Measurements from ENCODE around the gene TIAM1.

TIAM1 gene

DNA sequence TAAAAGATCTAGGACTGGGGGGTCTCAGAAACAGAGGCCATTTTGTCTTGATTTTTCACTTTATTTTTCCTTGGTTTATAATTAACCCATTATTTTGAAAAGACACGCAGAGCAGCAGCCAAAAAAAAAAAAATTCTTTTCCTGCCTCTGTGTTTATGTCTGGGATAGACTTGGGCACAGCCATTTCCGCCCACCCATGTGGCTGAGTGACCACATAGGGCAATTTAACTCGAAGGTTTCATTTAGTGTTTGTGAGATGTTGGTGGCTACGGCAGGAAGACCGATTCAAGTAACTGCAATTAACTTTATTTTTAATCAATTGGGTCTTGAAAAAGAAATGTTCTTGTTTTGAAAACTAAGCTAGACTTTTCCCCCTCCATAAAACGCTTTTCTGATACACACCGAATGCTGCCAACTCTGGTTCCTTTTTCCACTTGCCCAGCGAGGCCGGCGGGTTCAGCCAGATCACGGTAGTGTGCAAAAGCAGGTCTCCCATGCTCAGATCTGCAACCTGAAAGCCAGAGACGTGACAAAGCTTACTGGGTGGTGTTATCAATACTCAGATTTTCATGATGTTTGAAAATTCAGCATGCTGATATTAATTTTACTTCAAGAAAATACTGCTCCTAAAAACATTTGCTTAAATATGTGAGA is 208.4 kb downstream of the TIAM1 start:
- H3K27ac Mint-ChIP-seq = no peak overlapping the region
- H3K4me1 Mint-ChIP-seq (ENCODE audit: low read depth) = peaks cover 63% of the 10 kb centered on the region
- no peak overlapping the region for H3K4me3 Mint-ChIP-seq
- intact Hi-C loops (cut with micrococcal nuclease) = loop anchor here (5.0 kb wide), 1 partner anchor 33 kb away; no protein-coding TSS in a partner anchor
- H3K9me3 Mint-ChIP-seq = no peaks in the 10 kb centered on the region
- peaks cover 92% of the 10 kb centered on the region for H3K36me3 Mint-ChIP-seq (ENCODE audit: low read depth)
- no peaks in the 10 kb centered on the region for H3K27me3 Mint-ChIP-seq

DNA sequence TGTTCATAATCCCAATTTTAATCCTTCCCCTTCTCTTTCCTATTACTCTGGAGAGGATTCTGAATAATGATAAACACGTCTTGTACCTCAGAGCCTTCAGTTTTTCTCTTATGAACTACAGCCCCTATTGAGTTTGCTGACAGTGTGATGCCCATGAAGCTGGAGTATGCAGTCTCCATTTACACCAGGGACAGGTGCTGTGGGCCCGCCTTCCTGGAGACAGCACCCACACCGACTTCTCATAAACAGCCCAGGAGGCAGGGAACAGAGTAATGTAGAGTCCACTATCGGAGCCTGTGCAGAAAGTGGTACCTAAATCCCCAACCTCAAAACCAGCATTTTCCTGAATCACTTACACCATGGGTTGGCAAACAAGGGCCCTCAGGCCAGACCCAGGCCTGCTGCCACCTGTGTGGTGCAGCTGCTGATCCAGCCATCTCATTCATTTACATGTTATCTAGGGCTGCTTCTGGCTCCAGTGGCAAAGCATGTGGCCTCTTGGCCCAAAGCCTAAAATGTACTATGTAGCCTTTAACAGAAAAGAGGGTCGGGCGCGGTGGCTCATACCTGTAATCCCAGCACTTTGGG is 210.7 kb downstream of the TIAM1 start:
- Mint-ChIP-seq H3K27me3 (no peaks in the 10 kb centered on the region), H3K4me1 (ENCODE audit: low read depth) (peaks cover 62% of the 10 kb centered on the region)
- intact Hi-C loops (cut with micrococcal nuclease) = no loop called here

DNA sequence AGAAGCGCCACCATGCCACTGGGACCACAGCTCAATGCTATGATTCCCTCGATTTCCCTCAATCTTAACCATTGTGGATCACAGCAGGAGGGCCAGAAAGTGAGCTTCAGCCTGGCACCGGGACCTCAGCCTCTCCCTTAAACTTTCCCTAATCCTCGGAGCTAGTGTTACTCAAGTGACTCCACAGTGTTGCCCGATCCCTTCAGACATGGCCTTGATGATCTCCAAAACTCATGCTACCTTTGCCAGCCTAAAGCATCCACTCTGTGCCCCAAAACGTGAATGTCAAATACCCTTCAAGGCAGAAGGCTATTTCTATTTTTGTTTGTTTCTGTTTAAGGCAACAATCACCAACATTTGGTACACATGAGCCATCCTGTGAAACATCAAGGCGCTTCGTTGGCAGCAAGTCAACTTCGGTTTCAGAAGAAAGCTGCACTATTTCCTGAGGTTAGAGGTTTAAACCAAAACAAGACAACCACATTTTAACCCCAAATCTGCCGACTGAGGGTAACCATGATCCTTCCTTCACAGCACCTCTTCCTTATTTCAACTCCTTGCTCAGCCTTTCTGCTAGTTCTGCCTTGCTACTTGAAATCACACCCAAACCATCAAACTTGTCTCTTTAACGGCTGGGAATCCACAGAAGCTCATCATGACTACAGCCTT is 211.4 kb downstream of the TIAM1 start:
- Mint-ChIP-seq H3K27ac (peak overlapping the region; percentile 83), H3K4me1 (ENCODE audit: low read depth) (peaks cover 59% of the 10 kb centered on the region), H3K27me3 (no peaks in the 10 kb centered on the region), H3K36me3 (ENCODE audit: low read depth) (peaks cover 100% of the 10 kb centered on the region), H3K9me3 (no peaks in the 10 kb centered on the region), H3K4me3 (peak overlapping the region; percentile 47)
- intact Hi-C loops (cut with micrococcal nuclease) = no loop called here

More for the DNA sequence above, 210.7 kb downstream of the TIAM1 start:
- Mint-ChIP-seq H3K4me3 (peak overlapping the region; percentile 47), H3K9me3 (no peaks in the 10 kb centered on the region), H3K36me3 (ENCODE audit: low read depth) (peaks cover 95% of the 10 kb centered on the region), H3K27ac (peak overlapping the region; percentile 83)

DNA sequence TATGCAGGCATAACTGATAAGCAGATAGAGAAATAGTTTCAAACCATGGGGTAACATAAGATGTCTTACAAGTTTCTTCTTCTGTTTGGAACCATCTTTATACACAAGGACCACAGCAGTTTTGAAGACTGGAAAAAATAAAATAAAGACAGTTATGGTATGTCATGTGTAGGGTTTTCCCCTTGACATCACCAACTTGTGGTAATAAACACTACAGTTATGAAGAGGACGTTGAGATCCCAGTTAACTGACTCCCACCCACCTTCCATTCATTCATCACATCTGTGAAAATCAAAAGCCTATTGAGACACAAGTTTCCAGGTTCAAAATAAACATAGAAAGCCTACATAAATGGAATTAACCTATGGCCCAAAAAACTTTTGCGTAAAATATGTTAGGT is 213.2 kb downstream of the TIAM1 start:
- Mint-ChIP-seq H3K4me1 (ENCODE audit: low read depth) (peaks cover 46% of the 10 kb centered on the region), H3K36me3 (ENCODE audit: low read depth) (peaks cover 98% of the 10 kb centered on the region), H3K4me3 (no peak overlapping the region), H3K27ac (no peak overlapping the region), H3K27me3 (no peaks in the 10 kb centered on the region), H3K9me3 (no peaks in the 10 kb centered on the region)
- intact Hi-C loops (cut with micrococcal nuclease) = no loop called here

DNA sequence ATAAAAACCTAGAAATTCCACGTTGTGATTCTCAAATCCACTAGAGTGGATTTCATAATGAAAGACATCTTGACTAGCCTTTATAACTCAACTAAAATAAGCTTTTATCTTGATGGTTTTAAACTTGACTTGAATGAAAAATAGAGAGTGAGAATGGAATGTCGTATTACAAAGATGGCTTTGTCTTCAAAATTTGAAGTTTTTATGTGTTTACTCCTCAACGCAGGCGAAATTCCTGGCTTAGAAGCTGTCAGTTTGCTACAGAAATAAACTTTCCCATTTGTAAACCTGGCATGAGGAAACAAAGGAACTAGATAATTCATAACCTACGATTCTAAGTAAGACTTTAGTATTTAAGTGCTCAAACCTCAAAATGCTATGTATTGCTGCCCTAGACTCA is 215.8 kb downstream of the TIAM1 start:
- Mint-ChIP-seq H3K4me1 (ENCODE audit: low read depth) (peaks cover 41% of the 10 kb centered on the region), H3K27ac (no peak overlapping the region), H3K27me3 (no peaks in the 10 kb centered on the region), H3K36me3 (ENCODE audit: low read depth) (peaks cover 95% of the 10 kb centered on the region), H3K4me3 (no peak overlapping the region), H3K9me3 (no peaks in the 10 kb centered on the region)
- intact Hi-C loops (cut with micrococcal nuclease) = no loop called here

DNA sequence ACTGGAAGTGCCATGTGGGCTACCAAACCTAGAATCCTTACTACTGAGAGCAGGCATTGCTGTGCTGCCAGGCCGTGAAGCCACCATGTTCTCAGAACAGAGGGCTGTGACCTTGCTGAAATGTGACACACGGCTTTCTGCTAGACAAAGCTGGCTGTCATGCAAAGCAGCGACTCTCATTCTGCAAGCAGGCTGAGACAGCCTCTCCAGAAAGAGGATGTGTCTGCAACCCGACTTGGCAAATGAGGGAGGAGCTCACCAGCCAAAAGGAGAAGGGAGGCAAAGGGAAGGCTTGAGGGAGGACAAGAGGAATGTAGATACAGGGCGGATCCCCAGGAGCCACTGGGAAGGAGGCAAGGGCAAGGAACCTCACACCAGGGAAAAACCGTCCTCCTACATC is 220.1 kb downstream of the TIAM1 start:
- Mint-ChIP-seq H3K9me3 (no peaks in the 10 kb centered on the region), H3K4me1 (ENCODE audit: low read depth) (peaks cover 29% of the 10 kb centered on the region), H3K27me3 (no peaks in the 10 kb centered on the region), H3K27ac (peak overlapping the region; percentile 83), H3K36me3 (ENCODE audit: low read depth) (peaks cover 95% of the 10 kb centered on the region), H3K4me3 (peak overlapping the region; percentile 37)
- intact Hi-C loops (cut with micrococcal nuclease) = loop anchor here (2.0 kb wide), 1 partner anchor 21 kb away; no protein-coding TSS in a partner anchor

DNA sequence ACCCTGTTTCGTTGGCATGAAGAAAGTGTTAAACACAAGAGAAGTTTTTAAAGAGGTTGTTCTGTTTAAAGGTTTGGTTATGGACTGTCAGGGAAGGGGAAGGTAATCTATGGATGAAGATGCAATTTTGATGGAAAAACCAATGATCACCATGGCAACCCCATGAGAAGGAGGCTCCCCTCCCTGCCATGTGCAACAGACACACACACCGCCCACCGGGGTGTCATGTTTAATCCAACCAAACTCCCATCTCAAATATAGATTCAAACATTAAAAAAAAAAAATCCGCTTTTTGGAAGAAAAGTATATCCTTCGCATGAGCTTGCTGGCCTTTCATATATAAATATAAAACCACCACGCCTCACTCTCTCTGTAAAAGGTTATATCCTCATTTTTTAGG is 224.9 kb downstream of the TIAM1 start:
- H3K36me3 Mint-ChIP-seq (ENCODE audit: low read depth) = peaks cover 68% of the 10 kb centered on the region
- H3K4me3 Mint-ChIP-seq = no peak overlapping the region
- no peaks in the 10 kb centered on the region for H3K27me3 Mint-ChIP-seq
- peak overlapping the region; percentile 54 for H3K27ac Mint-ChIP-seq
- intact Hi-C loops (cut with micrococcal nuclease) = no loop called here
- peaks cover 59% of the 10 kb centered on the region for H3K4me1 Mint-ChIP-seq (ENCODE audit: low read depth)
- no peaks in the 10 kb centered on the region for H3K9me3 Mint-ChIP-seq

DNA sequence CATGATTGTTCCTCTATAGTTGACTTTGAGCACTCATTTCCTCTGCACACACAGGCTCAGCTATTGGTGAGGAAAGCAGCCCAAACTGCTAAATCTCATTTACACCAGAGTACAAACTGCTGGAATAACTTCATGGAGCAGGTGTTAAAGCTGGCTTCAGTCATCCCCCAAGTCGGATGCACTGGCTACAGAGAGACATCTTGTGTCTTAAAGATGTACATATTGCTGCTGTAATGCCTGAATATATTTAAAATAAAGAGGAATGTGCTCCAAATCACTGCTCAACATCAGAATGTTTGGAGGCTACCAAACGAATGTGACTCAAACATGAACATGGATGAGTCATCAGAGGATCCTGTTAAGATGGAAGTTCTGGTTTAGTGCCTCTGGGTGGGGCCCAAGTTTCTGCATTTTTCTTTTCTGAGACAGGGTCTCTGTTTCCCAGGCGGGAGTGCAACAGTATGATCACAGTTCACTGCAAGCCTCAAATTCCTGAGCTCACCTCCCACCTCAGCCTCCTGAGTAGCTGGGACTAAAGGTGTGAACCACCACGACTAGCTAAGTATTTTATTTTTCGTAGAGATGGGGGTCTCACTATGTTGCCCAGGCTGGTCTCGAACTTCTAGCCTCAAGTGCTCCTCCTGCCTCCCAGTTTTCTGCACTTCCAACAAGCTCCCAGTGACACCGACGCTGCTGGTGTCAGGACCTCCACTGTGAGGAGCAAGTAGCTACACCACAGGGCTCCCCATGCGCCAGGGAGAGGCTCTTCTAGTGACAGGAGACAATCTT is 226.7 kb downstream of the TIAM1 start:
- Mint-ChIP-seq H3K27ac (peak overlapping the region; percentile 76), H3K4me1 (ENCODE audit: low read depth) (peaks cover 53% of the 10 kb centered on the region), H3K4me3 (no peak overlapping the region), H3K36me3 (ENCODE audit: low read depth) (peaks cover 53% of the 10 kb centered on the region), H3K27me3 (peaks cover 2% of the 10 kb centered on the region), H3K9me3 (no peaks in the 10 kb centered on the region)
- intact Hi-C loops (cut with micrococcal nuclease) = no loop called here

DNA sequence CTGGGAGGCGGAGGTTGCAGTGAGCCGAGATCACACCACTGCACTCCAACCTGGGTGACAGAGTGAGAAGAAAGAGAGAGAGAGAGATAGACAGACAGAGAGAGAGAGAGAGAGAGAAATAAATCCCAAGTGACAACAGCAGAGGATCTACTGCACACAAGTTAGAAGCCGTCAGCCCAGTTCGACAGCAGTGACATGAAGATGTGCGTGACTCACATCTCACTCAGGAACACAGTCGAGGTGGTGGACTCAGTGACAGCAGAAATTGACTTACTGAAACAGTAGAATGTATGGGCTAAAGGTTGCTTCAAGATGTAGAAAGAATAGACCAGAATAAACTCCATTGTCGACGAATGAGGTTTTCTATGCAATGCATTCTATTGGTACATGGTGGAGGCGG is 228.8 kb downstream of the TIAM1 start:
- intact Hi-C loops (cut with micrococcal nuclease) = no loop called here
- H3K9me3 Mint-ChIP-seq = no peaks in the 10 kb centered on the region
- H3K4me3 Mint-ChIP-seq = no peak overlapping the region
- H3K27ac Mint-ChIP-seq = peak overlapping the region; percentile 76
- H3K27me3 Mint-ChIP-seq = peaks cover 2% of the 10 kb centered on the region
- H3K4me1 Mint-ChIP-seq (ENCODE audit: low read depth) = peaks cover 63% of the 10 kb centered on the region
- H3K36me3 Mint-ChIP-seq (ENCODE audit: low read depth) = peaks cover 33% of the 10 kb centered on the region

DNA sequence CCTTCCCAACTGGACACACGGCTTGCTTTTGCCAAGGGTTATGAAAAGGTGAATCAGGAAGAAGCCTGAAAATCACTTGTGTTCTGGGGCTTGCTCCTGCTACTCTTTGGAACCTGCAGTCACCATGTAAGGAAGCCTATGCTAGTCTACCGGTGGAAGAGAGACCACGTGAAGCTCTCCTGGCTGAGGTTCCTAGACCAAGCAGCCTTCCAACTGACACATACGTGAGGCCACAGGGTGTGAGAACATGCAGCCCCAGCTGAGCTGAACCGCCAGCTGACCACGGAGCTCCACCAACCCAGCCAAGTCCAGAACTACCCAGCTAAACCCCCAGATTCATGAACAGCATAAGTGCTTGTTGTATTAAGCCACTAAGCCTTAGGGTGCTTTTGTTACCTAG is 233.0 kb downstream of the TIAM1 start:
- intact Hi-C loops (cut with micrococcal nuclease) = no loop called here
- Mint-ChIP-seq H3K27me3 (peaks cover 2% of the 10 kb centered on the region), H3K36me3 (ENCODE audit: low read depth) (peaks cover 10% of the 10 kb centered on the region), H3K4me1 (ENCODE audit: low read depth) (peaks cover 58% of the 10 kb centered on the region), H3K9me3 (no peaks in the 10 kb centered on the region), H3K4me3 (no peak overlapping the region), H3K27ac (peak overlapping the region; percentile 21)

DNA sequence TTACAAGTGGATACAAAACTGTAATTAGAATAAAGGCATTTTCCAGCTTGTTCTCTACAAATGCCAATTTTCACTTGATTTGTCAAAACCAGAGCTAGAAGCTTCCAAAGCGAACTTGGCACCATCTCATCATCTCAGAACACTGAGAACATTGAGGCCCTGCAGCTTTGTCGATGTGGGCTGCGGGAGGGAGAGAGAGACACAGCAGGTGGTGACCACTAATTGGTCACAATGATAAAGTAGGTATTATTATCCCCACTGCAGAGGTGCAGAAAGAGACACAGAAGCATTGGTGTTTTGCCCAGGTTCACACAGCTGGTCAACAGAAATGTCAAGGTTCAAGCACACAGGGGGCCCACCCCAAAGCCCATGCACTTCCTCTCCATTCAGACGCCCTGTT is 233.6 kb downstream of the TIAM1 start:
- Mint-ChIP-seq H3K27me3 (peaks cover 2% of the 10 kb centered on the region), H3K36me3 (ENCODE audit: low read depth) (peaks cover 16% of the 10 kb centered on the region), H3K9me3 (peaks cover 2% of the 10 kb centered on the region), H3K27ac (no peak overlapping the region), H3K4me1 (ENCODE audit: low read depth) (peaks cover 58% of the 10 kb centered on the region), H3K4me3 (no peak overlapping the region)
- intact Hi-C loops (cut with micrococcal nuclease) = no loop called here

DNA sequence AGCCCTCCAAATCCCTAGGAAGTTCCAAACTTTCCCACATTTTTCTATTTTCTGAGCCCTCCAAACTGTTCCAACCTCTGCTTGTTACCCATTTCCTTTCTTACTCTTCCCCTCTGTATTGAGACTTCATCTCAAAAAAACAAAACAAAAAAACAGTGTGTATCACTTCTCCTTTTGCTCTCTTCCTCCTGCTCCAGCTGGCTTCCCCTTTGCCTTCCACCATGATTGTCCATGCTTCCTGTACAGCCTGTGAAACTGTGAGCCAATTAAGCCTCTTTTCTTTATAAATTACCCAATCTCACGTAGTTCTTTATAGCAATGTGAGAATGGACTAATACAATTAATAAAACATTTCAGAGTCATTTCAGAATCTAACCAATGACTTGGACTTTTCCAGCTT is 236.2 kb downstream of the TIAM1 start:
- peak overlapping the region; percentile 80 for H3K27ac Mint-ChIP-seq
- H3K9me3 Mint-ChIP-seq = peaks cover 14% of the 10 kb centered on the region
- intact Hi-C loops (cut with micrococcal nuclease) = no loop called here
- H3K4me3 Mint-ChIP-seq = no peak overlapping the region
- no peaks in the 10 kb centered on the region for H3K27me3 Mint-ChIP-seq
- peaks cover 77% of the 10 kb centered on the region for H3K4me1 Mint-ChIP-seq (ENCODE audit: low read depth)
- peaks cover 22% of the 10 kb centered on the region for H3K36me3 Mint-ChIP-seq (ENCODE audit: low read depth)

DNA sequence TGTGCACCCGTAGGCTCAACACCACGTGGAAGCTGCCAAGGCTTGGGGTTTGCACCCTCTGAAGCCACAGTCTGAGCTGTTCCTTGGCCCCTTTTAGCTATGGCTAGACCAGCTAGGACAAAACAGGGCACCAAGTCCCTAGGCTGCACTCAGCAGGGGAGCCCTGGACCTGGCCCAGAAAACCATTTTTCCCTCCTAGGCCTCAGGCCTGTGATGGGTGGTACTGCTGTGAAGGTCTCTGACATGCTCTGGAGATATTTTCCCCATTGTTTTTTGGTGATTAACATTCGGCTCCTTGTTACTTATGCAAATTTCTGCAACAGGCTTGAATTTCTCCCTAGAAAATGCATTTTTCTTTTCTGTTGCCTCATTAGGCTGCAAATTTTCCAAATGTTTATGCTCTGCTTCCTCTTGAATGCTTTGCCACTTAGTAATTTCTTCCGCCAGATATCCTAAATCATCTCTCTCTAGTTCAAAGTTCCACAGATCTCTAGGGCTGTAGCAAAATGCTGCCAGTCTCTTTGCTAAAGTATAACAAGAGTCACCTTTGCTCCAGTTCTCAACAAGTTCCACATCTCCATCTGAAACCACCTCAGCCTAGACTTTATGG is 236.8 kb downstream of the TIAM1 start:
- H3K27me3 Mint-ChIP-seq = no peaks in the 10 kb centered on the region
- H3K9me3 Mint-ChIP-seq = peaks cover 14% of the 10 kb centered on the region
- H3K27ac Mint-ChIP-seq = peak overlapping the region; percentile 80
- intact Hi-C loops (cut with micrococcal nuclease) = no loop called here
- peaks cover 83% of the 10 kb centered on the region for H3K4me1 Mint-ChIP-seq (ENCODE audit: low read depth)
- H3K36me3 Mint-ChIP-seq (ENCODE audit: low read depth) = peaks cover 22% of the 10 kb centered on the region
- H3K4me3 Mint-ChIP-seq = no peak overlapping the region
